ENCODE results near the gene TMEM154. TPM values are rescaled to one million over a fixed set of nuclear protein-coding genes. Genes with fewer than 3 reads are reported as not detected.
A peak's percentile ranks its signal among the peaks of the same experiment; 100 is the strongest.

The TMEM154 gene
- polyA plus RNA-seq, 3 donors = 24.7 to 157 (median 117) TPM

DNA sequence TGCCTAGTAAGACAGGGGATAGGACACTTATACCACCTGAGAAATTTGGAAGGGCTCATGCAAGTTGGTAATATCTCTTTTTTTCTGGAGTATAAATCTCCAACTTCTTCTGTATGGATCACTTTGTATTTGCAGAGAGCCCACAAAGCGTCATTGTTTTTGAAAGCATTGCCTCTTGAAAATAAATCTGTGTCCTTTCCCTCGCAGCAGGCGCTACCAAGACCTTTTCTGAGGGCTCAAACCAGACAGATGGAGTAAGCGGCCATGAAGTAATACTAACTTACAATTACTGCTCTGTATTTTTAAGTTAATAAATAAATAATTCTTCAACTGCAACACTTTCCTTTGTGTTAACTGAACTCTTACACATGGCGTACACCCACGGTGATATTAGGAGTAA, 87.9 kb downstream of the TMEM154 start:
- peaks cover 0 to 3% of the 10 kb centered on the region in 2 donors for H3K36me3 Mint-ChIP-seq
- no peak overlapping the region for H3K4me2 ChIP-seq (replicated peaks; ENCODE audit: extremely low read depth, low read length, poor library complexity, severe bottlenecking)
- no CpG with 5 or more reads among the region's 6 CpGs for WGBS (ENCODE audit: insufficient coverage)

DNA sequence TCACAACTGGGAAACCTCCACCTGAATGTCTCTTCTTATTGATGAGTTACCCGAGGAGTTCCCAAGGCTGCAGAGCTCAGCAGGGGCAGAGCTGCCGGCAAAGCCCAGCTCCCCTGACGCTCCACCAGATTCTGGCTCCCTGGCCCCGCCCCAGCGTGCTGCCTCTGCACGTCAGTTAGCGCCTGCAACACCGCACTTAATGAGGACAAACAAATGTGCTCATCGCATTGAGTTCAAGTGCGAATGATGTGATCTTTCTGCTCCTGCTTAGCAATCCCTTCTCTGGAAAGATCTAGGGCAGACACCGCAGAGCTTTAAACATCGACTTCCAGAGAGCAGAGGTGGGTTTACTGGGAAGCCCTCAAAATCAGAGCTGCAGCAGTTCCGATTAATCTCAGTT, 88.4 kb downstream of the TMEM154 start:
- no peaks in the 10 kb centered on the region for H3K36me3 ChIP-seq (replicated peaks in 1 of 2; ENCODE audit: control insufficient read depth in 1 of 2, insufficient read depth in 2 of 2, low read length in 2 of 2)
- no peaks in the 10 kb centered on the region for H3K9me3 ChIP-seq (replicated peaks in 1 of 2; ENCODE audit: control insufficient read depth in 1 of 2, insufficient read depth in 1 of 2, low read length in 2 of 2)
- Mint-ChIP-seq H3K27me3 (ENCODE audit: low read depth in 3 of 3) (peaks cover 7 to 12% (median 10%) of the 10 kb centered on the region in 3 donors), H3K9me3 (peaks cover 0 to 4% (median 0%) of the 10 kb centered on the region in 7 donors), H3K4me3 (peak overlapping the region; percentile 45 to 80), H3K36me3 (peaks cover 0 to 3% of the 10 kb centered on the region in 2 donors), H3K4me1 (peaks cover 27% of the 10 kb centered on the region), H3K27ac (no peak overlapping the region)
- intact Hi-C loops (cut with micrococcal nuclease) = no loop called here
- H3K4me3 ChIP-seq (replicated peaks in 1 of 3; ENCODE audit: low read depth in 2 of 3, low read length in 3 of 3) = peak overlapping the region in 1 of 3 experiments; percentile 12
- no peaks in the 10 kb centered on the region for H3K79me2 ChIP-seq (ENCODE audit: insufficient read depth, low read length)
- H3K27ac ChIP-seq (ENCODE audit: low read depth in 1 of 2, low read length in 2 of 2) = no peak overlapping the region
- WGBS (ENCODE audit: insufficient coverage) = 17% methylated on average over 11 of the region's 13 CpGs
- peak overlapping the region; percentile 41 for H3K4me2 ChIP-seq (replicated peaks; ENCODE audit: extremely low read depth, low read length, poor library complexity, severe bottlenecking)
- no peak for TF ChIP-seq CTCF (IDR thresholded peaks at IDR 0.05)
- no peaks in the 10 kb centered on the region for H3K27me3 ChIP-seq (ENCODE audit: control insufficient read depth in 2 of 2, insufficient read depth in 2 of 2, low read length in 2 of 2)
- no peak for DNase-seq
- H2AFZ ChIP-seq (ENCODE audit: insufficient read depth, low read depth, low read length, poor library complexity, severe bottlenecking) = peak overlapping the region; percentile 34
- no peaks in the 10 kb centered on the region for H4K20me1 ChIP-seq (ENCODE audit: insufficient read depth, low read length)
- H3K4me1 ChIP-seq (ENCODE audit: control insufficient read depth in 1 of 2, insufficient read depth in 2 of 2, low read length in 2 of 2) = peaks cover 13 to 24% of the 10 kb centered on the region in 2 donors
- H3K9ac ChIP-seq (ENCODE audit: insufficient read depth, low read length, poor library complexity, severe bottlenecking) = no peak overlapping the region

More for the DNA sequence above, 87.9 kb downstream of the TMEM154 start:
- Histone ChIP-seq H3K36me3 (replicated peaks in 1 of 2; ENCODE audit: control insufficient read depth in 1 of 2, insufficient read depth in 2 of 2, low read length in 2 of 2) (no peaks in the 10 kb centered on the region), H3K27me3 (ENCODE audit: control insufficient read depth in 2 of 2, insufficient read depth in 2 of 2, low read length in 2 of 2) (no peaks in the 10 kb centered on the region), H3K4me1 (ENCODE audit: control insufficient read depth in 1 of 2, insufficient read depth in 2 of 2, low read length in 2 of 2) (peaks cover 8 to 20% of the 10 kb centered on the region in 2 donors), H3K27ac (ENCODE audit: low read depth in 1 of 2, low read length in 2 of 2) (no peak overlapping the region), H3K4me3 (replicated peaks in 1 of 3; ENCODE audit: low read depth in 2 of 3, low read length in 3 of 3) (no peak overlapping the region), H4K20me1 (ENCODE audit: insufficient read depth, low read length) (no peaks in the 10 kb centered on the region), H3K9me3 (replicated peaks in 1 of 2; ENCODE audit: control insufficient read depth in 1 of 2, insufficient read depth in 1 of 2, low read length in 2 of 2) (no peaks in the 10 kb centered on the region), H2AFZ (ENCODE audit: insufficient read depth, low read depth, low read length, poor library complexity, severe bottlenecking) (no peak overlapping the region), H3K79me2 (ENCODE audit: insufficient read depth, low read length) (no peaks in the 10 kb centered on the region), H3K9ac (ENCODE audit: insufficient read depth, low read length, poor library complexity, severe bottlenecking) (no peak overlapping the region)
- Mint-ChIP-seq H3K27me3 (ENCODE audit: low read depth in 3 of 3) (peaks cover 7 to 12% (median 10%) of the 10 kb centered on the region in 3 donors), H3K27ac (no peak overlapping the region), H3K4me3 (peak overlapping the region in 1 of 2 donors; percentile 80), H3K4me1 (peaks cover 22% of the 10 kb centered on the region), H3K9me3 (peaks cover 0 to 1% (median 0%) of the 10 kb centered on the region in 7 donors)
- DNase-seq = no peak
- no peak for TF ChIP-seq CTCF (IDR thresholded peaks at IDR 0.05)
- intact Hi-C loops (cut with micrococcal nuclease) = no loop called here
